GM19455 (cell line): ENCODE measurements around the gene MRGPRX3.
"Not testable (repeated sequence)": the region's sequence is repeated elsewhere in the genome, so short reads cannot be mapped to it uniquely, and the experiment has no call there.

Experiments
- ATAC-seq: cut with Tn5 transposase; IDR thresholded peaks from one replicate; pipeline ENCODE4 v1.9.1; 2021; ENCODE audit not compliant: unreplicated experiment

The MRGPRX3 gene

DNA sequence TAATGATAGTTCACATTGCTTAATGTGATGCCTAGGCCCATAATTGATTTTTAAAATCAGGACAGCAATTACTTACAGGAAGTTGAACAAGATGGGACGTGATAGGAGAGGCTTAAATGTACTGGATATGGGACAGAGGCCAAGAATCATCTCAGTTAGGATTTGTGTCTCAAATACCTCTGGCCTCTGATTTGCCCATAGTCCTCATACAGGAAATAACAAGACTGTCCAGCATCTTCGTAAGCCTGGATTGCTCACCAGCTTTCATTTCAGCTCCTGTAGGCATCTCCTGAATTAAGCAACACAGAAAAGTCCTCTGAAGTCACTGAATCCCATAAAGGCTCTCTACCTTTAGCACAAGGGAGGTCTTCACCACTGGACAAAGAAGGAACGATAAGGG lies at the start of gene MRGPRX3:
MRGPRX3 (plus strand) TSS at position 231 of the 400 bp plus-strand sequence. CDS start 4,632 bp downstream, outside the sequence.
- ATAC-seq: no peak

GRCh38 chr11:18088366-18088765 lies 44.0 kb upstream of the MRGPRX3 start:
- no peak for ATAC-seq

DNA sequence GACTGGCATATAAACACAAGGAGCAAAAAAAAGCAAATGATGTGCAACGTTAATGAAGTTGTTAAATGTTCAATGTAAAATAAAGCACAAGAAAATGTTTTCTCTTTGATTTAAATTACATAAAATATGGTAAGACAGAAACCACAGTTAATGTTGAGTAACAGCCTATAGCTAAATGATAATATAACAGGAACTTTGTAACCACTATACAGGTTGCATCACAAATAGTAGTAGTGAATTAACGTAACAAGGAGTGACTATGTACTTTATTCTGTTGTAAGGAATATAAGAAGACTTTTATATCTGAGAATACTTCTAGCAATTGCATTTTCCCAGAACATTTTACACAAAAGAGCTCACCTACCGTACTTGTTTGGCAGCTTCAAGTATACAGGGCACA lies 43.4 kb upstream of the MRGPRX3 start:
- ATAC-seq: no peak

GRCh38 chr11:18091731-18092130 lies 40.6 kb upstream of the MRGPRX3 start:
- no peak for ATAC-seq

GRCh38 chr11:18093959-18094358 lies 38.4 kb upstream of the MRGPRX3 start:
- no peak for ATAC-seq

DNA sequence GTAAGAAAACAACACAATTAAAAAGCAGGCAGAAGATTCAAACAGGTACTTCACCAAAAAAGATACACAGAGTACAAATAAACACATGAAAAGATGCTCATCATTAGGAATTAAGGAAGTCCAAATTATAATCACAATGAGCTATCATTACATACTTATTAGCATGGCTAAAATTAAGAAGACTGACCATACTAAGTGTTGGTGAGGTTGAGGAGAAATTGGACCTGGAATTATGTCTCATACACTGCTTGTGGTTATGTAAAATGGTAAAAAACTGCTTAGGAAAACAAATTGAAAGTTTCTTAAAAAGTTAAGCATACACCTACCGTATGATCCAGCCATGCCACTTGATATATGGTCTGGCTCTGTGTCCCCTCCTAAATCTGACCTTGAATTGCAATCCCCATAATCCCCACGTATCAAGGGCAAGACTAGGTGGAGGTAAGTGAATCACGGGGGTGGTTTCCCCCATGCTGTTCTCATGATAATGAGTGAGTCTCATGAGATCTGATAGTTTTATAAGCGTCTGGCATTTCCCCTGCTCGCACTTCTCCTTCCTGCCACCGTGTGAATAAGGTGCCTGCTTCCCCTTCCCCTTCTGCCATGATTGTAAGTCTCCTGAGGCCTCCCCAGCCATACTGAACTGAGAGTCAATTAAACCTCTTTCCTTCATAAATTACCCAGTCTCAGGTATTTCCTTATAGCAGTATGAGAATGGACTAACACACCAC lies 31.3 kb upstream of the MRGPRX3 start:
- no peak for ATAC-seq

DNA sequence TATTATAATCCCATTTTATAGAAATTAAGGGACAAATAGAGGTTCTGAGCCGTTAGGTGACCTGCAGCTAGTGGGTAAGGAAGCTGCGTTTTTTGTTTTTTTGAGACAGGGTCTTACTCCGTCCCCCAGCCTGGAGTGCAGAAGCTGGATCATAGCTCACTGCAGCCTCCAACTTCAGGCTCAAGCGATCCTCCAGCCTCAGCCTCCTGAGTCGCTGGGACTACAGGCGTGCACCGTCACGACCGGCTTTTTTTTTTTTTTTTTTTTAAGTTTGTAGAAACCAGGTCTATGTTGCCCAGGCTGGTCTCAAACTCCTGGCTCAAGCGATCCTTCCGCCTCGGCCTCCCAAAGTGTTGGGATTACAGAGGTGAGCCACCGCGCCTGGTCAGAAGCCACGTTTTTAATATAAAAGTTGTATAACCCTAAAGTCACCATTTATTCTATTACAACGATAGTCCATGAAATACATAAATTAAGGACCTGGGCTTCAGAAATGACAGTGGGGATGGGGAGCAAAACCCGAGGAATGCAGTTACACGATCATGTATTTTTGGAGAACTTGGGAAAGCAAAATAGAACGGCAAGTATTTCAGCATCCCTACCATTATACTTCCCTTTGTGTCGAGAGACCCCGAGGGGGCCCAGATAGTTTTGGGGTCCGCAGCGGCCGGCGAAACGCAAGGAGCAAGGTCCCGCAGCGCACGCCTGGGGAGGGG lies 27.1 kb upstream of the MRGPRX3 start:
- ATAC-seq: no peak

GRCh38 chr11:18105802-18106574 lies 26.4 kb upstream of the MRGPRX3 start, which contains the start of gene SAAL1:
TSS of gene SAAL1 (minus strand) at chr11:18106082. CDS start at chr11:18106041, 41 bp downstream.
- peak; percentile 93 for ATAC-seq

DNA sequence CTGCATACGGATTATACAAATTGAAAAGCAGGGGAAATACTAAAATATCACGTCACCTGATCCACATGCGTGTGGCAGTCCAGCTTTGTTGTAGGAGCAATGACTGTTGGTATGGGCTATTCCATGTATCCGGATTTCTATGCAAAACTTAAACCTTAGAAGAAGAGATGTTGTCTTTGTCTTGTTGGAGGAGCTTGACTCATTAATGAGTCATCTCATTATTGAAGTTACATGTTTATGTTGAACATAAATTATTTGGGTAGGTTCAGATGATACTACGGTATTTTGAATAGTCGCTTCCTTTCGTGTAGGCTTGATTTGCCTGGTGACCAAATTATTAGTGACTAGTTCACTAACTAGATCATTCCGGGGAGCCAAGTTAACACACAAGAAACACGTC lies 25.7 kb upstream of the MRGPRX3 start:
- ATAC-seq: no peak

GRCh38 chr11:18108254-18108653 lies 24.1 kb upstream of the MRGPRX3 start:
- ATAC-seq: no peak

GRCh38 chr11:18111005-18111404 lies 21.4 kb upstream of the MRGPRX3 start:
- no peak for ATAC-seq

DNA sequence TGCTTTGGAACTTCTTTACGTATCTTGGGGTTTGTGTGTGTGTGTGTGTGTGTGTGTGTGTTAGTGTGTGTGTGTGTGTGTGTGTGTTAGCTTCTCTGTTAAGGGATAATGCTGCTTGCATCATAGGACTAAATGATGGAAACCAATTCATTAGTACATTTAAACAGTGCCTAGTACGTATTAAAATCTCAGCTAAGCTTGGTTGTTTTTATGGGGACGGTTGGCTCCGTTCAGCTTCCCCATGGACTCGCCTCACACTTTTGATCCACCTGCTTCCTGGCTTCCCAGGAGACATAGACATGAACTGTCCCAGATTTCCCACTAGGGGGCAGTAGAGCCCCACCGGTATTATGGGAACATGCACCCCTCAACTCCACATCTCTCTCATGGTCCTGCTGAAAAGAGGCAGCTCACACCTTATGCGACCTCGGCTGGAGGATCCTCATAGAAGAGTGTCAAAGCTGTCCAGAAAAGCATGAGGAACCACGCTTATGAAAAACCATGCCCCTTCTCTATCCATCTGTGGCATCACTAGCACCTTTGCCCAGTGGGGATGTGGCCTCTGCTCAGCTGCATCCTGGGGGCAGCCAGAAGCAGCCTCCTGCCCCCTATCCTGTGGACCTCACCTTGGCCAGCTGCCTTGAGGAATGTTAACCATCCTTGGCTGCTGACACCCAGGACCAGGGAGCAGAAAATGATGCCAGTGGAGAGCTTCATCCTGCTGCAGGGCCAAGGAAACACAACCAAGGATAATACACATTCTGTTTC lies 16.8 kb upstream of the MRGPRX3 start:
- peak; percentile 85 for ATAC-seq

GRCh38 chr11:18121331-18121828 lies 11.0 kb upstream of the MRGPRX3 start:
- not testable (repeated sequence) for ATAC-seq

DNA sequence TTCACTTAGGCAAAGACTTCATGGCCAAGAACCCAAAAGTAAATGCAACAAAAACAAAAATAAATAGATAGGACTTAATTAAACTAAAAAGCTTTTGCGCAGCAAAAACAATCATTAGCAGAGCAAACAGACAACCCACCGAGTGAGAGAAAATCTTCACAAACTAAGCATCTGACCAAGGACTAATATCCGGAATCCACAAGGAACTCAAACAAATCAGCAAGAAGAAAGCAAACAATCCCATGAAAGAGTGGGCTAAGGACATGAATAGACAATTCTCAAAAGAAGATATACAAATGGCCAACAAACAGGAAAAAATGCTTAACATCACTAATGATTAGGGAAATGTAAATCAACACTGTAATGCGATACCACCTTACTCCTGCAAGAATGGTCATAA lies 1.3 kb upstream of the MRGPRX3 start:
- not testable (repeated sequence) for ATAC-seq

- ATAC-seq: no peak
Measured at GRCh38 chr11:18135308-18135707, 2.9 kb downstream of the MRGPRX3 start.

GRCh38 chr11:18137186-18137800 lies 4.9 kb downstream of the MRGPRX3 start:
- ATAC-seq: no peak

DNA sequence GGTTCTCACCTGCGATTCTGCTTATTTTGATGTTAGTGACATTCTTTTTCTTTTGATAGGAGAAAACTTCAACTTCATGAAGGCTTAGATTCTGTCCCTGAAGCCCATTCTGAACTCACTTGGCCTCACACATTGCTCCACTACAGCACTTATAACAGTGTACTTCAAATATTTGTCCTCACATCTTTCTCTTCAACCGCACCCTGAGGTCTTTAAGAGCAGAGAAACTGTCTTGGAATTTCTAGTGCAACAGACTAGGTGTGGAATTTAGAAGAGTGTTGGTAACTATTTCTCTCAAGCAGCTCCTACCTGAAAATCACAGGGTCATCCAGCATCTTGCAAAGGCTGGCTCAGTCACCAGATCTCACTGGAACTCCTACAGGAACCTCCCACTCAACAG lies 7.8 kb downstream of the MRGPRX3 start:
- ATAC-seq: no peak

DNA sequence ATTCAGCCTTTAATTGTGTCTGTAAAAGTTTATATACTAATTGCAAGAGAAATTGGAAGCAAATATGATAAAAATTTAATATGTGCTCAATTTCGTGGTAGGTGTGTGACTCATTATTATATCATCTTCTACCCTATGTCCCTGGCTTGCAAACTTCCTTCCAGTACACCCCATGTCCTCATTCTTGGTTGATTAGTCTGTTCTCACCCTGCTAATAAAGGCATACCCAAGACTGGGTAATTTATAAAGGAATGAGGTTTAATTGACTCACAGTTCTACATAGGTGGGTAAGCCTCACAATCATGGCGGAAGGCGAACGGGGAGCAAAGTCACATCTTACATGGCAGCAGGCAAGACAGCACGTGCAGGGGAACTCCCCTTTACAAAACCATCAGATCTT lies 11.9 kb downstream of the MRGPRX3 start:
- no peak for ATAC-seq

DNA sequence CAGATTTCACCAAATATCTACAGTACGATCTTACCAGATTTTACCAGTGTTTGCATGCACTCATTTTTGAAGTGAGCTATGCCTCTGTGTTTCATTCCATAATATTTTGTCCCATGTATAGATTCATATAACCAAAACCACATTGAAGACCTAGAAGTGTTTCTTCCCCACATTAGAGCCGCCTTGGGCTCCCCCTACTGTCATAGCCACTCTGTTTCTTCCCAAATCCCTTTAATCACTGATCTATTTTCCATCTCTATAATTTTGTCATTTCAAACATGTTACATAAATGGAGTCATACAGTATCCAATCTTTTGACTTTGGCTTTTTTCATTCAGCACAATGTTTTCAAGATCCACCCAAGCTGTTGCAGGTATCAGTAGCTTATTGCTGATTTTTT lies 12.7 kb downstream of the MRGPRX3 start:
- no peak for ATAC-seq

GRCh38 chr11:18145837-18146236 lies 13.5 kb downstream of the MRGPRX3 start:
- ATAC-seq: no peak
